Adrenal gland (tissue), 12 donors: ENCODE results near the gene PKNOX2. TPM values are rescaled to one million over a fixed set of nuclear protein-coding genes. Genes with fewer than 3 reads are reported as not detected.

ENCODE experiments used
- DNase-seq, 7 donors: peaks; one replicate each; pipeline ENCODE4 v3.0.0-alpha.2; 2019 to 2020
- H3K27ac ChIP-seq, 5 donors: fragments of 200-600 bp; sonication (generic) in 4 of 5; 1 replicate in 3 of 5; 2 replicates in 2 of 5; pipeline versions ENCODE4 v1.5.1 to v1.8.0; 2016 to 2020; ENCODE audit warnings: mild to moderate bottlenecking in 1 of 5
- H3K27me3 ChIP-seq: fragments of 200-600 bp; 2 replicates; pipeline ENCODE4 v1.8.0; 2021
- H3K36me3 ChIP-seq, 2 donors: fragments of 200-600 bp; replicated peaks in 1 of 2; 1 replicate in 1 of 2; 2 replicates in 1 of 2; pipeline versions ENCODE4 v1.5.1 to v1.8.0; 2018 to 2022
- H3K4me1 ChIP-seq, 2 donors: fragments of 200-600 bp; replicated peaks in 1 of 2; 1 replicate in 1 of 2; 2 replicates in 1 of 2; pipeline versions ENCODE4 v1.5.1 to v1.8.0; 2018 to 2021
- H3K4me3 ChIP-seq, 4 donors: fragments of 200-600 bp; sonication (generic) in 3 of 4; one replicate each; pipeline ENCODE4 v1.5.1; 2016 to 2018
- H3K9me3 ChIP-seq, 3 donors: fragments of 200-600 bp; sonication (generic) in 1 of 3; replicated peaks in 1 of 3; 1 replicate in 2 of 3; 2 replicates in 1 of 3; pipeline versions ENCODE4 v1.5.1 to v1.8.0; 2016 to 2021
- POLR2A ChIP-seq, 2 donors: fragments of 450-650 bp; IDR thresholded peaks; one replicate each; pipeline ENCODE4 v1.6.1; 2017; ENCODE audit warnings: antibody characterized with exemption in 2 of 2, mild to moderate bottlenecking in 2 of 2, moderate library complexity in 1 of 2
- WGBS, 4 donors: extraction: QIAGEN DNeasy Blood & Tissue Kit in 2 of 4; methylation state at CpG; one replicate each; pipeline versions ENCODE4 v1.1.5 to v1.1.7; 2013 to 2017; 5-methylcytosine and 5-hydroxymethylcytosine counted together
- intact Hi-C, 2 donors: fragments of 100-400 bp; cut with DNase I; formaldehyde crosslinking; loops; one replicate each; pipeline versions ENCODE4 v1.14.1 to v1.15.0; 2022 to 2023
- polyA plus RNA-seq, 3 donors: library from polyadenylated mRNA; stranded (reverse); fragments of 200-250 nt in 2 of 3; fragments of 350-450 nt in 1 of 3; fragmentation: Illumina TruSeq in 1 of 3; extraction: RNeasy Lipid Tissue Mini Kit (QIAGEN cat#74804) in 1 of 3; gene quantifications; one replicate each; pipeline ENCODE4 v1.2.3, GENCODE V29; 2013 to 2014
- total RNA-seq, 9 donors: library from RNA; depleted of rRNA in 4 of 9; stranded (reverse); fragments of >200 nt in 4 of 9; fragments of 120-200 nt in 1 of 9; fragmentation: NEBNext Ultra II Directional in 1 of 9; extraction: Animal tissue kit (Norgen Biotek cat#: 25700) in 1 of 9; gene quantifications; one replicate each; pipeline versions ENCODE4 v1.1.0 to v1.2.4, GENCODE V29; 2013 to 2023
- TF ChIP-seq, protein P1 (sequence below), 6 experiments: fragments of 450-650 bp in 4 of 6; fragments of 200-600 bp in 2 of 6; sonication (generic) in 1 of 6; IDR thresholded peaks; 1 replicate in 5 of 6; 2 replicates in 1 of 6; pipeline versions ENCODE4 v1.5.1 to v1.8.0; 2016 to 2021; ENCODE audit warnings: antibody characterized with exemption in 6 of 6, mild to moderate bottlenecking in 2 of 6, moderate library complexity in 1 of 6
- donor health status: healthy with polysubstance abuse.
- donor health status: Bipolar disorder and iron deficiency.
- donor health status: DM: yes; HTN: yes; CAD: no.
- donor health status: DM: no; HTN: no; CAD: no.
- donor health status: DM: no; HTN: no; CAD: no.
- donor health status: DM: yes; HTN: yes; CAD: no.

Gene PKNOX2
- total and polyA plus RNA-seq, 12 donors: 1.2 to 34.7 (median 3.1) TPM

DNA sequence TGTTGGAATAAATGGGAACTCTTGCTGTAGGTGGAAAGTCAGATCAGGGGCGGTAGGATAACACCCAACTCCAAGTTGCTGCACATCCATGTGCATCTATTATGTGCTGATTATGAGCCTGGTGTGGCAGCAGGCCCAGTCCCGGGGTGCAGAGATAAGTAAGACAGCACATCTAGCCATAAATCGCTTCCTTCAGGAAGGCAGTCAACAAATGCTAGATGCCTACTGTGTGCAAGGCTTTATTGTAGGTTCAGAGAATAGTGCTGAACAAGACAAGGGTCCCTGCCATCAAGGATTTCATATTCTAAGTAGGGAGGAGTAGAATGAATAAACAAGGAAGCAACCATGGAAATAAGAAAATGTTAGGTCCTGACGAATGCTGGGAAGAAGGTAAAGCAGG lies 110.2 kb downstream of the PKNOX2 start:
- peaks cover 0 to 8% of the 10 kb centered on the region in 2 donors for H3K4me1 ChIP-seq
- H3K27ac ChIP-seq: no peak overlapping the region
- no peak overlapping the region for H3K4me3 ChIP-seq
- no peaks in the 10 kb centered on the region for H3K27me3 ChIP-seq
- intact Hi-C loops: no loop called here
- 76 to 88% (median 86%) methylated on average over 4 of the region's 4 CpGs for whole genome bisulfite sequencing, 4 donors
- no peak for TF ChIP-seq POLR2A (IDR thresholded peaks at IDR 0.05)
- no peak for DNase-seq
- H3K9me3 ChIP-seq: no peaks in the 10 kb centered on the region
- H3K36me3 ChIP-seq: no peaks in the 10 kb centered on the region

DNA sequence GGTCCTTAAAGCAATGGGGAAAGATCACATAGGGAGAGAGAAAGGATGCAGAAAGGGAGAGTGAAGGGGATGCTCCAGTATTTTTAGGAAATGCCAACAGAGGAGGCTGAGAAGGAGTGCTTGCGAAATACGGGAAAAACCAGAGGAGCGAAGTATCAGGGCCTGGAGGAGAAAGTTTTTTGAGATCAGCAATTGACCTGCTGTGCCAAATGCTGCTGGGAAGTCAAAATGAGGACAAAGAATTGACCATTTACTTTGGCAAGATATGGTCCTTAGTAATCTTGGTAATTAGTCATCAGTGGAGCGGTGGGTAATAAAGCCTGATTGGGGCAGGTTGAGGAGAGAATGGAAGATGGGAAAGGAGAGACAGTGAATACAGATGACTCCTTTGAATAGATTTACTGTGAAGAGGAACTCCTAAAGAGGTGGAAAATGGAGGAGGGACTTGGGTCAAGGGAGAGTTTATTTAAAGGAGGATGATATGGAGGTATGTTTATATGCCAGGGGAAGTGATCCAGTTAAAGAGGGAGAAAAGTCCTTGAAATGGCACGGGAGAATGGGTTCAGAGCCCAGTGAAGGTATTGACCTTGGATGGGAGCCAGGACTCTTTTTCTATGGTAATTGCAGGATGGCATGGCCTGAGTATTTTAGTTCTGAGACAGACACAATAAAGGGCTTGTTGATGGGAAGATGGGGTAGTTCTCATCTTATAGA lies 111.5 kb downstream of the PKNOX2 start:
- Histone ChIP-seq H3K27ac (no peak overlapping the region), H3K9me3 (no peaks in the 10 kb centered on the region)
- 61 to 71% (median 63%) methylated on average over 5 of the region's 5 CpGs for WGBS, 4 donors

DNA sequence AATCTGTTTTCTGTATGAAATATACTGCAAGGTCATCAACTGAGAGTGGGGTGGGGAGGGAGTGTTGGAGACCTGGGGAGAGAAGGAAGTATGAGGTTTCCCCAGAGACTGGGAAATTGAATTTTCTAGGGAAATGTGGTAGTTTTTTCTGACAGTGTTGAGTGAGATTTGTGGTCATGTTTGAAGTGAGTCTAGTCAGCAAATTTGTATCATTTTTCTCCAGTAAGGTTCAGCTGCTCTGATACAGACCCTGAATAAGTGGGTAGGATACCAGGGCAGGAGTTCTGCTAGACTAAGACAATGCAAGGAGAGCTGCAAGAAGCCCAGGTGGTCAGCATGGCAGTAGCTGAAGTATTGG lies 112.0 kb downstream of the PKNOX2 start:
- TF ChIP-seq, protein P1, sequence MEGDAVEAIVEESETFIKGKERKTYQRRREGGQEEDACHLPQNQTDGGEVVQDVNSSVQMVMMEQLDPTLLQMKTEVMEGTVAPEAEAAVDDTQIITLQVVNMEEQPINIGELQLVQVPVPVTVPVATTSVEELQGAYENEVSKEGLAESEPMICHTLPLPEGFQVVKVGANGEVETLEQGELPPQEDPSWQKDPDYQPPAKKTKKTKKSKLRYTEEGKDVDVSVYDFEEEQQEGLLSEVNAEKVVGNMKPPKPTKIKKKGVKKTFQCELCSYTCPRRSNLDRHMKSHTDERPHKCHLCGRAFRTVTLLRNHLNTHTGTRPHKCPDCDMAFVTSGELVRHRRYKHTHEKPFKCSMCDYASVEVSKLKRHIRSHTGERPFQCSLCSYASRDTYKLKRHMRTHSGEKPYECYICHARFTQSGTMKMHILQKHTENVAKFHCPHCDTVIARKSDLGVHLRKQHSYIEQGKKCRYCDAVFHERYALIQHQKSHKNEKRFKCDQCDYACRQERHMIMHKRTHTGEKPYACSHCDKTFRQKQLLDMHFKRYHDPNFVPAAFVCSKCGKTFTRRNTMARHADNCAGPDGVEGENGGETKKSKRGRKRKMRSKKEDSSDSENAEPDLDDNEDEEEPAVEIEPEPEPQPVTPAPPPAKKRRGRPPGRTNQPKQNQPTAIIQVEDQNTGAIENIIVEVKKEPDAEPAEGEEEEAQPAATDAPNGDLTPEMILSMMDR (IDR thresholded peaks at IDR 0.05): no peak
- no peak for TF ChIP-seq POLR2A (IDR thresholded peaks at IDR 0.05)
- Histone ChIP-seq H3K27ac (no peak overlapping the region), H3K4me3 (no peak overlapping the region), H3K4me1 (peaks cover 0 to 8% of the 10 kb centered on the region in 2 donors), H3K36me3 (no peaks in the 10 kb centered on the region), H3K27me3 (no peaks in the 10 kb centered on the region), H3K9me3 (no peaks in the 10 kb centered on the region)
- intact Hi-C loops: no loop called here
- no peak for DNase-seq

More for the DNA sequence above, 111.5 kb downstream of the PKNOX2 start:
- Histone ChIP-seq H3K4me1 (peaks cover 0 to 8% of the 10 kb centered on the region in 2 donors), H3K36me3 (no peaks in the 10 kb centered on the region), H3K27me3 (no peaks in the 10 kb centered on the region), H3K4me3 (no peak overlapping the region)
- TF ChIP-seq, protein P1 (IDR thresholded peaks at IDR 0.05): no peak
- no peak for TF ChIP-seq POLR2A (IDR thresholded peaks at IDR 0.05)
- DNase-seq: peak in 1 of 7 donors; percentile 36
- intact Hi-C loops: no loop called here

DNA sequence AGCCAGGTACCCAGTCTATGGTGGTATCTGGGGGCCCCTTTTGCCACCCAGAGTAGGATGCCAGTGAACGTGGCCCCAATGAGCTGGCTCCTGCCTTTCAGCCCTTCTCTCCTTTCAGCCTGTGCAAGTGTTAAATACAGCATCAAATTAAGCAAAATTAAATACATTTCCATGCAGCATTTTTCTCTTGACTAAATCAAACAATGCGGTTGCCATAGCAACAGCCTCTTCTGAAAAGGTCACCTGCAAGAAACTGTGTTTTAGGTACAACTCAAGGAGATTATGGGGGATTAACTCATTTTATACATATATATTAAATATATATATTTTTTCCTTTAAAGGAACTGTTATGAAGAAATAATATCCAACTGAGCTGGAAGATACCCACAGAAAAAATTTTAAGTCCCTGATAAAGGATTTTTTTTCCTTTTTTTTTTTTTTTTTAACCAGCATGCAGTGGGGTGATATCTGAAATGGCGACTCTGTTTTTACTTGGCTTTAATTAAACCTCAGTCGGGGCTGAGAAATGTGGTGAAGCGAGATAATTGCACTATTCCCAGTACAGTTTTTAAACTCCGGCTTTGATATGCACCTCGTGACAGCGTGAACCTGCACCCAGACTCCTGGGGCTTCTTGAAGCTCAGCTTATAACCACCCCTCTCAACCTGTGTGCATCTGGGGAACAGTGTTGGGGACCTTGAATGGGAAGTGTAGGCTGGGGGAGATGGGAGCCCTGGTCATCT lies 115.3 kb downstream of the PKNOX2 start:
- H3K27me3 ChIP-seq: no peaks in the 10 kb centered on the region
- H3K4me1 ChIP-seq: peaks cover 0 to 8% of the 10 kb centered on the region in 2 donors
- intact Hi-C loops: no loop called here
- H3K36me3 ChIP-seq: no peaks in the 10 kb centered on the region
- no peaks in the 10 kb centered on the region for H3K9me3 ChIP-seq
- DNase-seq: no peak
- WGBS, 4 donors: 89 to 96% (median 93%) methylated on average over 8 of the region's 8 CpGs
- H3K27ac ChIP-seq: no peak overlapping the region
- no peak for TF ChIP-seq POLR2A (IDR thresholded peaks at IDR 0.05)
- TF ChIP-seq, protein P1 (IDR thresholded peaks at IDR 0.05): no peak
- H3K4me3 ChIP-seq: no peak overlapping the region
